Suprapubic skin (tissue), 4 donors: ENCODE measurements around the gene OR10A6. TPM values are rescaled to one million over a fixed set of nuclear protein-coding genes. Genes with fewer than 3 reads are reported as not detected.

Experiments used
- DNase-seq, 2 donors: peaks; one replicate each; pipeline ENCODE4 v3.0.0-alpha.2; 2019; ENCODE audit warnings: low spot score in 2 of 2
- H3K27ac ChIP-seq: fragments of 200-600 bp; sonication (generic); one replicate; pipeline ENCODE4 v1.5.1; 2019
- H3K27me3 ChIP-seq: fragments of 200-600 bp; sonication (generic); one replicate; pipeline ENCODE4 v1.5.1; 2019
- H3K36me3 ChIP-seq: fragments of 200-600 bp; sonication (generic); one replicate; pipeline ENCODE4 v1.5.1; 2019
- H3K4me1 ChIP-seq: fragments of 200-600 bp; sonication (generic); one replicate; pipeline ENCODE4 v1.5.1; 2019
- H3K4me3 ChIP-seq: fragments of 200-600 bp; sonication (generic); one replicate; pipeline ENCODE4 v1.5.1; 2019; ENCODE audit warnings: mild to moderate bottlenecking
- H3K9me3 ChIP-seq: fragments of 200-600 bp; sonication (generic); one replicate; pipeline ENCODE4 v1.5.1; 2019
- EP300 ChIP-seq: sonication (generic); formaldehyde crosslinking; IDR thresholded peaks from one replicate; pipeline ENCODE4 v1.6.1; 2017; ENCODE audit warnings: antibody characterized with exemption
- POLR2A ChIP-seq, 2 donors: fragments of 450-650 bp; IDR thresholded peaks; one replicate each; pipeline ENCODE4 v1.6.1; 2017; ENCODE audit warnings: antibody characterized with exemption in 2 of 2, mild to moderate bottlenecking in 2 of 2, moderate library complexity in 2 of 2
- POLR2AphosphoS5 ChIP-seq, 3 donors: sonication (generic); formaldehyde crosslinking; IDR thresholded peaks; one replicate each; pipeline ENCODE4 v1.6.1; 2017; ENCODE audit warnings: antibody characterized with exemption in 3 of 3
- WGBS: methylation state at CpG from one replicate; pipeline ENCODE4 v1.1.5; 2018; 5-methylcytosine and 5-hydroxymethylcytosine counted together
- total RNA-seq, 4 donors: library from RNA; depleted of rRNA; stranded (reverse); fragments of >200 nt; gene quantifications; one replicate each; pipeline ENCODE4 v1.1.0, GENCODE V29; 2016
- TF ChIP-seq, protein P1 (sequence below), 2 donors: fragments of 200-600 bp in 1 of 2; fragments of 450-650 bp in 1 of 2; sonication (generic) in 1 of 2; IDR thresholded peaks; one replicate each; pipeline ENCODE4 v1.5.1; 2016 to 2019; ENCODE audit warnings: antibody characterized with exemption in 2 of 2, mild to moderate bottlenecking in 1 of 2, moderate library complexity in 1 of 2

The OR10A6 gene
- total RNA-seq, 4 donors from 2014 or later, result 0.08 TPM; not detected in 3

- no peak overlapping the region for H3K27ac ChIP-seq
- 31% methylated on average over 2 of the region's 2 CpGs for WGBS
- no peak for DNase-seq
These were observed 37.6 kb upstream of the OR10A6 start for GRCh38 chr11:7968686-7969085.

GRCh38 chr11:7967826-7968225 lies 36.8 kb upstream of the OR10A6 start:
- no peaks in the 10 kb centered on the region for H3K4me1 ChIP-seq
- no peak overlapping the region for H3K4me3 ChIP-seq
- H3K9me3 ChIP-seq, result no peaks in the 10 kb centered on the region
- no peaks in the 10 kb centered on the region for H3K27me3 ChIP-seq
- H3K27ac ChIP-seq, result no peak overlapping the region
- TF ChIP-seq POLR2AphosphoS5 (IDR thresholded peaks at IDR 0.05) (no peak), EP300 (no peak), POLR2A (IDR thresholded peaks at IDR 0.05) (no peak)
- TF ChIP-seq, protein P1, sequence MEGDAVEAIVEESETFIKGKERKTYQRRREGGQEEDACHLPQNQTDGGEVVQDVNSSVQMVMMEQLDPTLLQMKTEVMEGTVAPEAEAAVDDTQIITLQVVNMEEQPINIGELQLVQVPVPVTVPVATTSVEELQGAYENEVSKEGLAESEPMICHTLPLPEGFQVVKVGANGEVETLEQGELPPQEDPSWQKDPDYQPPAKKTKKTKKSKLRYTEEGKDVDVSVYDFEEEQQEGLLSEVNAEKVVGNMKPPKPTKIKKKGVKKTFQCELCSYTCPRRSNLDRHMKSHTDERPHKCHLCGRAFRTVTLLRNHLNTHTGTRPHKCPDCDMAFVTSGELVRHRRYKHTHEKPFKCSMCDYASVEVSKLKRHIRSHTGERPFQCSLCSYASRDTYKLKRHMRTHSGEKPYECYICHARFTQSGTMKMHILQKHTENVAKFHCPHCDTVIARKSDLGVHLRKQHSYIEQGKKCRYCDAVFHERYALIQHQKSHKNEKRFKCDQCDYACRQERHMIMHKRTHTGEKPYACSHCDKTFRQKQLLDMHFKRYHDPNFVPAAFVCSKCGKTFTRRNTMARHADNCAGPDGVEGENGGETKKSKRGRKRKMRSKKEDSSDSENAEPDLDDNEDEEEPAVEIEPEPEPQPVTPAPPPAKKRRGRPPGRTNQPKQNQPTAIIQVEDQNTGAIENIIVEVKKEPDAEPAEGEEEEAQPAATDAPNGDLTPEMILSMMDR (IDR thresholded peaks at IDR 0.05), result no peak
- H3K36me3 ChIP-seq, result no peaks in the 10 kb centered on the region
- DNase-seq, result no peak

More at GRCh38 chr11:7968686-7969085, 37.6 kb upstream of the OR10A6 start:
- H3K4me3 ChIP-seq, result no peak overlapping the region
- H3K27me3 ChIP-seq, result no peaks in the 10 kb centered on the region
- no peaks in the 10 kb centered on the region for H3K4me1 ChIP-seq
- H3K36me3 ChIP-seq, result no peaks in the 10 kb centered on the region
- TF ChIP-seq, protein P1 (IDR thresholded peaks at IDR 0.05), result no peak
- TF ChIP-seq POLR2AphosphoS5 (IDR thresholded peaks at IDR 0.05), result no peak
- TF ChIP-seq EP300, result no peak
- TF ChIP-seq POLR2A (IDR thresholded peaks at IDR 0.05), result no peak
- no peaks in the 10 kb centered on the region for H3K9me3 ChIP-seq

- no peaks in the 10 kb centered on the region for H3K27me3 ChIP-seq
- WGBS, result 75% methylated on average over 1 of the region's 1 CpG
- H3K9me3 ChIP-seq, result no peaks in the 10 kb centered on the region
- TF ChIP-seq EP300 (no peak), POLR2AphosphoS5 (IDR thresholded peaks at IDR 0.05) (no peak), POLR2A (IDR thresholded peaks at IDR 0.05) (no peak)
- TF ChIP-seq, protein P1 (IDR thresholded peaks at IDR 0.05), result no peak
- no peak overlapping the region for H3K4me3 ChIP-seq
- no peaks in the 10 kb centered on the region for H3K36me3 ChIP-seq
- DNase-seq, result no peak
- H3K27ac ChIP-seq, result no peak overlapping the region
- H3K4me1 ChIP-seq, result no peaks in the 10 kb centered on the region
These were observed 36.0 kb upstream of the OR10A6 start for GRCh38 chr11:7967097-7967496.

DNA sequence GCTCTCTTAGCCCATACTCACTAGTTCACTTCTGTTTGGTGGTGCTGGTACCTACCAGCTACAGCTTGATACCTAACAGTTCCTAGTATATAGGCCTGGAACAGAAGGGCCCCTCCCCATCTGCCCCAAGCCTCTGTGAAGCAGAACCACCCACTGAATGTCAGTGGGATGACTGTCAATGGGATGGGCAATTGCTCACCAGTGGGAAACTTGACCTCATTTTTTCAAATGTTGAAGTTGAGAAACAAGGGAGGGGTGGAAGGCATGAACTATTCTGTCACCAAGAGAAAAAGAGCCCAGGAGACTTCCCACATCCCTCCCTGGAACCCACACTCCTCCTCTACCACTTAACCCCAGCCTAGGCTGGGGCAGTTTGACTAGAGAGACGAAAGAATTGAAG lies 34.3 kb upstream of the OR10A6 start, which contains the start of gene NLRP10:
TSS of gene NLRP10 (minus strand) at position 62 of the 400 bp plus-strand sequence. CDS start 1,952 bp downstream, outside the sequence.
- no peaks in the 10 kb centered on the region for H3K27me3 ChIP-seq
- H3K36me3 ChIP-seq, result no peaks in the 10 kb centered on the region
- no peak for DNase-seq
- H3K9me3 ChIP-seq, result no peaks in the 10 kb centered on the region
- H3K4me3 ChIP-seq, result no peak within 1 kb of the TSS
- no peak within 1 kb of the TSS for H3K27ac ChIP-seq
- TF ChIP-seq, protein P1 (IDR thresholded peaks at IDR 0.05), result no peak
- TF ChIP-seq POLR2AphosphoS5 (IDR thresholded peaks at IDR 0.05) (no peak), EP300 (no peak)
- WGBS, result 93% methylated on average over 1 of the region's 1 CpG
- no peaks in the 10 kb centered on the region for H3K4me1 ChIP-seq

DNA sequence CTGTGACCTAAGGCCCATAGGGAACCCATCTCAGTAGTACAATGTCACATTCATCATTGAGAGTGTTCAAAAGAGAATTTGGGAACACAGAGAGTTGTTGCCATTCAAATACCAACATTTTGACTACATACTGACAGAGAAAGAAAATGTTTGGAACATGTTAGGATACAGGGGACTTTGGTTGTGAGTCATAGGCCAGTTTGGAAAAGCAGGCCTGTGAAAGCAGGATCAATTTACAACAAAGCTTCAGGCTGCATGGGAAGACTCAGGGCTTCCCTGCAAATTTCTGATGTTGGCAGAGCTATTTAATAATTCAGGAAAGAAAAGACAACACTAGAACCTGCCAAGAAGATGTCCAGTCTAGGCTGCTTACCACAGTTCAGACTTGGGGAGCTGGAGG lies 33.8 kb upstream of the OR10A6 start:
- no peaks in the 10 kb centered on the region for H3K4me1 ChIP-seq
- no peaks in the 10 kb centered on the region for H3K36me3 ChIP-seq
- no peaks in the 10 kb centered on the region for H3K27me3 ChIP-seq
- no peak for DNase-seq
- H3K27ac ChIP-seq, result no peak overlapping the region
- TF ChIP-seq, protein P1 (IDR thresholded peaks at IDR 0.05), result no peak
- TF ChIP-seq POLR2A (IDR thresholded peaks at IDR 0.05), result no peak
- no peak for TF ChIP-seq EP300
- no peak for TF ChIP-seq POLR2AphosphoS5 (IDR thresholded peaks at IDR 0.05)
- no peaks in the 10 kb centered on the region for H3K9me3 ChIP-seq
- H3K4me3 ChIP-seq, result no peak overlapping the region
